Retinal pigment epithelial cell (primary cell): ENCODE results near the gene EGR2.

Experiments
- DNase-seq: peaks from one replicate; pipeline ENCODE4 v3.0.0-alpha.2; 2010; ENCODE audit warnings: low read depth
- H3K4me3 ChIP-seq: 2 replicates; pipeline ENCODE4 v1.5.1; 2011; ENCODE audit warnings: mild to moderate bottlenecking, low read length, control low read depth, moderate library complexity
- TF ChIP-seq, protein P1 (sequence below): conservative IDR thresholded peaks from 2 replicates; pipeline ENCODE4 v1.5.1; 2011; ENCODE audit warnings: low read depth, low read length, control low read depth, inconsistent platforms

The EGR2 gene

DNA sequence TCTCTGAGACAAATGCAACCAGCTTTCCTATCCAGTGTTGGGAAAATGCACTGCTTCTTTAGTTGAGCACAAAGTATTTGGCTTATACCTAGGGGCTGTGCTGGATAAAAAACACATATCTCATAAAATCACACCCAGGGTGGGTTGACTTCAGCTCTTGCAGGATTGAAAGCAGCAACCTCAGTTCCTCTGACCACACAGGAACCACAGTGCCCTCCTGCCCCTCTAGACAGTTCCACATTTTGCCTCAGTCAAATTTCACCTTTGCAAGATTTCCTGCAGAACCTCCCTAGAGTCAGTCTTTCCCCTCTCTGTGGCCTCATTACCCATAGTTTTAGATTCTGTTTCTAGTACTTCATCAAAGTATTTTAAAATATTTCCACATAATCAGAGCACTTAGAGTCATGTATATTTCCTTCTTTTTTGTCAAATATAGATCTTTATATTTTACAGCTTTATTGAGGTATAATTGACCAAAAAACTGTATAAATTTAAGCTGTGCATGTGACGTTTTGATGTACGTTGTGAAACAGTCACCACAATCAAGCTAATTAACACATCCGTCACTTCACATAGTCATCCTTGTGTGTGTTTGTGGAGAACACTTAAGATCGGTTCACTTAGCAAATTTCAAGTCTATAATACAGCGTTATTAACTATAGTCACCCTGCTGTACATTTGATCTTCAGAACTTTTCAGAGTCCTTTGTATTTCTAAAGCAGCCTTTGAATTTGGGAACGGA, 37.0 kb upstream of the EGR2 start:
- H3K4me3 ChIP-seq = no peak overlapping the region
- TF ChIP-seq, protein P1, sequence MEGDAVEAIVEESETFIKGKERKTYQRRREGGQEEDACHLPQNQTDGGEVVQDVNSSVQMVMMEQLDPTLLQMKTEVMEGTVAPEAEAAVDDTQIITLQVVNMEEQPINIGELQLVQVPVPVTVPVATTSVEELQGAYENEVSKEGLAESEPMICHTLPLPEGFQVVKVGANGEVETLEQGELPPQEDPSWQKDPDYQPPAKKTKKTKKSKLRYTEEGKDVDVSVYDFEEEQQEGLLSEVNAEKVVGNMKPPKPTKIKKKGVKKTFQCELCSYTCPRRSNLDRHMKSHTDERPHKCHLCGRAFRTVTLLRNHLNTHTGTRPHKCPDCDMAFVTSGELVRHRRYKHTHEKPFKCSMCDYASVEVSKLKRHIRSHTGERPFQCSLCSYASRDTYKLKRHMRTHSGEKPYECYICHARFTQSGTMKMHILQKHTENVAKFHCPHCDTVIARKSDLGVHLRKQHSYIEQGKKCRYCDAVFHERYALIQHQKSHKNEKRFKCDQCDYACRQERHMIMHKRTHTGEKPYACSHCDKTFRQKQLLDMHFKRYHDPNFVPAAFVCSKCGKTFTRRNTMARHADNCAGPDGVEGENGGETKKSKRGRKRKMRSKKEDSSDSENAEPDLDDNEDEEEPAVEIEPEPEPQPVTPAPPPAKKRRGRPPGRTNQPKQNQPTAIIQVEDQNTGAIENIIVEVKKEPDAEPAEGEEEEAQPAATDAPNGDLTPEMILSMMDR = no peak
- DNase-seq = no peak

DNA sequence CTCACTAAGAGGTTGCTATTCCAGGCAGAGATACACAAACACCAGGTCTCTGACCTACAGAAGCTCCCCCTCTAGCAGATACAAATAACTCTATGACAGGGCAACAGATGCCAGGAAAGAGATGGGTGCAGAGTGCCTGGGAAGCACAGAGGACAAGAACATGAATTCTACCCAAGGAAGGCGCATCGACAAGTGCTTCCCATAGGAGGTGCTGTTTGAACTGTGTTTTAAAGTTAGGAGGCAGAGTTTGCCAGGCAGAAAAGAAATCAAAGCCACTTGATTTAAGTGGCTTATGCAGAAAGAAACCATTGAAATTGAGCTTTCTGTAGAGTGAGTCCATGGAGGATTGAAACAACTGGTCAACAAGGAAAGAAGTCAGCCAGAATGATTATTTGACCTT, 35.3 kb upstream of the EGR2 start:
- no peak overlapping the region for H3K4me3 ChIP-seq
- TF ChIP-seq, protein P1 = peak; percentile 38
- no peak for DNase-seq

DNA sequence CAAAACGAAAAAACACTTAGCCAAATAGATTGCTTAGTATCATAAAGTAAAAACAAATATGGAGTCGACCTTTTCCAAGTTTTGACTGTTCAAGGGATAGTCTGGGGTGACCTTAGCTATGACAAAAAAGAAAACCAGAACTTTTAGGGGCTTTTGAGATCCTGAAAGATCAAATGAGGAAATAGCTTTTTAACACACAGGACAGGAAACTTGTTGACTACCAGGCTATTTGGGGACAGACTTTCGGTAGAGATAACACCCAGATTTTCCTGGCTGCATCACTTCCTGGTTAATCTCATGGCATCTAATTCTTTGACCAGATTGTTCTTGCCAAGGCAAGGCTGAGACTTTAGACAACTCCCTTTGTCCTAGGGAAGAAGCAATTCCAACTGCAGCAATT, 34.5 kb upstream of the EGR2 start:
- TF ChIP-seq, protein P1 = no peak
- no peak for DNase-seq

DNA sequence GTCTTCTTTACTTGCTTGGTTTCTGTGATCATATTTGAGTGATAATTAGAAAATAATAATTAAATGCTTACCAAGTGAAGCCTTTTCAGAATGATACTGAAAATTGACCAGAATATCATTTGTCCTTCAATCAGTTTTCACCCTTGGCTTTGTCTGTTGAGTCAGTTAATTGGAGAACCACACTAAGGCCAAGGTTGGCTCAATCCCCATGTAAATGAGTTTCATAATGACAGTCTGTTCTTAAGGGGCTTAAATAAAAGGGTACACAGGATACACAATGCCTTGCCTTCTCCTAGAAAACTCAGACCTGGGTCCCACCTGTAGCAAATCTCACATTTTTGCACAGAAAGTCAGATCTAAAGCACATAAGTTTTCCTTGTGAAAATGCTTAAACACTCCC, 31.3 kb upstream of the EGR2 start:
- no peak for DNase-seq
- TF ChIP-seq, protein P1 = no peak
- no peak overlapping the region for H3K4me3 ChIP-seq

More for the DNA sequence above, 34.5 kb upstream of the EGR2 start:
- no peak overlapping the region for H3K4me3 ChIP-seq

DNA sequence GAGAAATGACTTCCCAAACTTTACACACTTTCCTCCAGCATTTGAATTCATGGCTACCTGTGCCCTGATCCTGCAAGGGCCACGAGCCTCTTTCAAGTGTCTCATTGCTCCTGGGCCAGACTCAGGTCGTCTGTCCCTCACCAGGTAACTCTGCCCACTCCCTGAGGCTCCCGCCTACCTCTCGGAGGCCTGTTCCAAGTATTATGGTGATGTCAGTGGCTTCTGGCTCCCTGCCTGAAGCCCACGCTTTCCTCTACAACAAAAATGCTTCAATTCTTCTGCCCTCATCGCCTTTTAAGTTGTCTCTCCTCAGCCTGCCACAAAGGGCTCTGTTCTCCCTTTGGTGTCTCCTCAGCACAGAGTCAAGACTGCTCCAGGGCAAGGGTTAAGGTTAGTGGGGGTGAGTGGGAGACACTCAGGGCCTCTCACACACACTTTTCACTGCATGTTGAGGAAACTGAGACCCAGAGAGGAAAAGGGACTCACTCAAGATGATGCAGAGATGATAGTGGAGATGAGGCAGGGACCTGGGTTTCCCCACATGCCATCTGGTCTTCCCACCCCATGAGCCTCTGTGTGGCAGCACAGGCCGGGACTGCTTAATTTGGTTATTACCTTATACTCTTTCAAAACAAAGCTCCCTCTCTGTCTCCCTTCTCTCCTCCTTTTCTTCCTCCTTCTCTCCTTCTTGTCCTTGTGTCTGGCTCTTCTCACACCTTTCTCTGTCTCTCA, 28.3 kb upstream of the EGR2 start:
- DNase-seq = no peak
- TF ChIP-seq, protein P1 = no peak
- H3K4me3 ChIP-seq = no peak overlapping the region

DNA sequence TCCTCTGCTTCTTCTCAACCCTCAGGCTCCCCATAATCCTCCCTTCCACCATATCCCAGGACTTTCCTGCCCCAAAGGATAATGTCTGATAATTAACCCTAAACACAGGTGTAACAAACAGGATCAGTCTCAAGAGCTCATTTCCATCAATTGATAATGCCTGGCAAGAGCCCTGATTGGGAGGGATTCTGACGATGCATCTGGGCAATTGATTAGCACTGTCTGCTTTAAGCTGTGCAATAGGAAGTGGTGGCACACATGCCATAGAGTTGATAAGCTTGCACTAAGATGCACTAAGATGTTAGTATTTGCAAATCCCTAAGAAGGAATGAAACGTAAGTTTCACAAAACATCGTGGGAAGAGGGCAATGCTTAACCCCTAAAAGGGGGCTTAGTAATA, 27.4 kb upstream of the EGR2 start:
- DNase-seq = no peak
- H3K4me3 ChIP-seq = no peak overlapping the region
- TF ChIP-seq, protein P1 = no peak

DNA sequence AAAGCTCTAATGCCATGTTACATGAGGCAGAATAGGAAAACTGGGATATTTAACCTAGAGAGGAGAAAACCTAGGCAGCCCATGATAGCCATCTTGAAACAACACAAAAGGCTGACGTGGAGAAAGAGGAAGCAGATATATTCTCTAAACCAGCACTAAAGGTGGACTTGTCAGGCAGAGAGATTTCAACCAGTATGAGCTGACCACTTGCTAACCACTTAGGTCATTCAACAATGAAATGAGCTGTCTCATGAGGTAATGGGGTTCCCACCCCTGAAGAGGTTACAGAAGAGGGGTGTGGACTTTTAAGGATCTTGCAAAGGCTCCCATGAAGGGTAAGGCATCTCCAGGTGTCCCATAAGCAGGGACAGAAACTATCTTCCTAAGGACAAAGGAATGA, 26.8 kb upstream of the EGR2 start:
- DNase-seq = no peak
- H3K4me3 ChIP-seq = no peak overlapping the region
- TF ChIP-seq, protein P1 = no peak
